Measurements from ENCODE around the gene RNF220.

DNA sequence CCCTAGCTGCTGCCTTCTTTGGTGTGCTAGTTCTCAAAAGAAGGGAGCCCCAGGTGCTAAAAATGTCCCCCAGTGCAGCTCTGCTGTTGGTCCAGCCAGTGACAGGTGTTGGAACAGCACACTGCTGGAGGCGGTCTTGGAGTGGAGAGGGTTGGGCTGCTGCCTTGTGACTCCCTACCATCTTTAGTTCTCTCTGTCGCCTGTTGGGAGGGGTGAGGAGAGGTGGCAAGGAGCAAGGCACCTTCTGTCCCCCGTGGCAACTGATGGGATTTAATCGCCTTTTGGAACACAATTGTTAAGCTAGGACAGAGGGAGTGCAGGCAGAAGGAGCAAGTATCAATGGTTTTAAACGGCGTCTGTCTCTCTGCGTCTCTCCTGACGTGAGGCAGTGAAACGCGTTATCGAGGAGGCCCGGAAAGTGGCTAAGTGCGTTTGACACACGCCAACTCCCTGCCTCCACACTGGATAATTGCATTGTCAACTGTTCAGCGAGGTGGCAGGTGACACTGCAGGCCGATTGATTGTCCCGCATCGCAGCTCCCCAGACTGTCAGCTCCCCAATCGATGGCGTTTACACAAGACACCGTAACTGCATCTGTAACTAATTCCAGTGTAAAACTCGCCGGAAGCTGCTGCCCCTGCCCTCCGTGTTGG, 235.3 kb downstream of the RNF220 start:
- TF ChIP-seq, protein P1, sequence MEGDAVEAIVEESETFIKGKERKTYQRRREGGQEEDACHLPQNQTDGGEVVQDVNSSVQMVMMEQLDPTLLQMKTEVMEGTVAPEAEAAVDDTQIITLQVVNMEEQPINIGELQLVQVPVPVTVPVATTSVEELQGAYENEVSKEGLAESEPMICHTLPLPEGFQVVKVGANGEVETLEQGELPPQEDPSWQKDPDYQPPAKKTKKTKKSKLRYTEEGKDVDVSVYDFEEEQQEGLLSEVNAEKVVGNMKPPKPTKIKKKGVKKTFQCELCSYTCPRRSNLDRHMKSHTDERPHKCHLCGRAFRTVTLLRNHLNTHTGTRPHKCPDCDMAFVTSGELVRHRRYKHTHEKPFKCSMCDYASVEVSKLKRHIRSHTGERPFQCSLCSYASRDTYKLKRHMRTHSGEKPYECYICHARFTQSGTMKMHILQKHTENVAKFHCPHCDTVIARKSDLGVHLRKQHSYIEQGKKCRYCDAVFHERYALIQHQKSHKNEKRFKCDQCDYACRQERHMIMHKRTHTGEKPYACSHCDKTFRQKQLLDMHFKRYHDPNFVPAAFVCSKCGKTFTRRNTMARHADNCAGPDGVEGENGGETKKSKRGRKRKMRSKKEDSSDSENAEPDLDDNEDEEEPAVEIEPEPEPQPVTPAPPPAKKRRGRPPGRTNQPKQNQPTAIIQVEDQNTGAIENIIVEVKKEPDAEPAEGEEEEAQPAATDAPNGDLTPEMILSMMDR (IDR thresholded peaks at IDR 0.05 in 8 of 11, conservative IDR thresholded peaks at IDR 0.05 in 3 of 11), result no peak
- no peak for TF ChIP-seq POLR2AphosphoS5 (IDR thresholded peaks at IDR 0.05)
- TF ChIP-seq POLR2A (IDR thresholded peaks at IDR 0.05), result no peak

Data from spleen (tissue), 7 donors.